T-cell (primary cell): ENCODE data around the gene GRB14. TPM values are rescaled to one million over a fixed set of nuclear protein-coding genes. Genes with fewer than 3 reads are reported as not detected.

ENCODE experiments used
- ATAC-seq, 4 experiments: fragments of 200-7000 bp in 3 of 4; fragments of 150-1000 bp in 1 of 4; cut with Tn5 transposase; replicated peaks in 1 of 4; 1 replicate in 3 of 4; 2 replicates in 1 of 4; pipeline ENCODE4 v1.10.0; 2021; ENCODE audit warnings: moderate library complexity in 3 of 4, mild to moderate bottlenecking in 2 of 4, moderate number of reproducible peaks in 1 of 4
- CTCF ChIA-PET, 2 donors: fragments of 300-600 bp; sonication (Branson Sonifier 250); formaldehyde crosslinking; loops; one replicate each; lab custom pipeline; 2022; ENCODE audit warnings: antibody characterized with exemption in 2 of 2; lab: Charles Lee
- POLR2A ChIA-PET, 2 donors: fragments of 300-600 bp; sonication (Branson Sonifier 250); formaldehyde crosslinking; loops; one replicate each; lab custom pipeline; 2022; ENCODE audit warnings: antibody characterized with exemption in 2 of 2; lab: Charles Lee
- DNase-seq, 35 experiments: peaks; one replicate each; pipeline versions ENCODE4 v3.0.0 to v3.0.0-alpha.2; 2013 to 2023
- H3K27ac ChIP-seq: one replicate; pipeline ENCODE4 v1.5.1; 2013; ENCODE audit warnings: low read length
- H3K27me3 ChIP-seq, 2 experiments: replicated peaks in 1 of 2; 1 replicate in 1 of 2; 2 replicates in 1 of 2; pipeline versions ENCODE4 v1.6.1 to v1.7.0; 2013; ENCODE audit warnings: low read length in 1 of 2, mixed read lengths in 1 of 2; ENCODE audit not compliant: control insufficient read depth in 2 of 2, insufficient read depth in 2 of 2; ENCODE audit errors: extremely low read depth in 1 of 2
- H3K36me3 ChIP-seq, 2 donors: 1 replicate in 1 of 2; 2 replicates in 1 of 2; pipeline versions ENCODE4 v1.6.1 to v1.7.0; 2013; ENCODE audit warnings: low read length in 1 of 2; ENCODE audit not compliant: control insufficient read depth in 2 of 2, insufficient read depth in 1 of 2; ENCODE audit errors: extremely low read depth in 1 of 2
- H3K4me1 ChIP-seq, 2 experiments: 1 replicate in 1 of 2; 2 replicates in 1 of 2; pipeline versions ENCODE4 v1.6.1 to v1.7.0; 2013; ENCODE audit warnings: low read length in 2 of 2, mixed read lengths in 1 of 2; ENCODE audit not compliant: insufficient read depth in 2 of 2, control insufficient read depth in 1 of 2; ENCODE audit errors: extremely low read depth in 1 of 2
- H3K4me3 ChIP-seq, 2 donors: 1 replicate in 1 of 2; 2 replicates in 1 of 2; pipeline versions ENCODE4 v1.5.1 to v1.7.0; 2013; ENCODE audit warnings: mild to moderate bottlenecking in 2 of 2, low read length in 1 of 2, moderate library complexity in 1 of 2; ENCODE audit not compliant: control insufficient read depth in 1 of 2; ENCODE audit errors: extremely low read depth in 1 of 2
- H3K9me3 ChIP-seq: 2 replicates; pipeline ENCODE4 v1.7.0; 2013
- H3K27ac Mint-ChIP-seq, 2 donors: one replicate each; pipeline ENCODE4 v1.8.0; 2020 to 2021; ENCODE audit warnings: mild to moderate bottlenecking in 2 of 2, mixed read lengths in 2 of 2
- H3K27me3 Mint-ChIP-seq, 2 donors: one replicate each; pipeline ENCODE4 v1.8.0; 2021 to 2022; ENCODE audit warnings: mixed read lengths in 2 of 2
- H3K36me3 Mint-ChIP-seq: one replicate; pipeline ENCODE4 v1.8.0; 2021; ENCODE audit warnings: mixed read lengths
- H3K4me1 Mint-ChIP-seq, 3 donors: one replicate each; pipeline ENCODE4 v1.8.0; 2020 to 2022; ENCODE audit warnings: mixed read lengths in 3 of 3, mild to moderate bottlenecking in 1 of 3
- H3K4me3 Mint-ChIP-seq, 3 donors: one replicate each; pipeline ENCODE4 v1.8.0; 2020 to 2022; ENCODE audit warnings: mild to moderate bottlenecking in 3 of 3, mixed read lengths in 3 of 3, moderate library complexity in 3 of 3
- H3K9me3 Mint-ChIP-seq, 3 donors: one replicate each; pipeline ENCODE4 v1.8.0; 2020 to 2022; ENCODE audit warnings: mixed read lengths in 3 of 3
- WGBS: methylation state at CpG from one replicate; pipeline ENCODE4 v1.1.5; 2013; ENCODE audit warnings: missing lambda C conversion rate; ENCODE audit not compliant: insufficient coverage; 5-methylcytosine and 5-hydroxymethylcytosine counted together
- total RNA-seq, 35 experiments: library from RNA in 6 of 35; stranded (reverse) in 6 of 35; fragments of 120-200 nt in 1 of 35; gene quantifications; one replicate each; pipeline versions ENCODE4 v1.2.1 to v1.2.4 and lab custom pipeline; 2013 to 2026

The GRB14 gene
- total RNA-seq, 5 donors from 2014 or later (not counting 1 experiment from before 2014, with no cell fraction given), result not detected

GRCh38 chr2:164509137-164509877 is 112.0 kb downstream of the GRB14 start:
- ChIA-PET CTCF (no interaction called here), POLR2A (no interaction called here)
- Histone ChIP-seq H3K9me3 (no peaks in the 10 kb centered on the region), H3K27ac (no peak overlapping the region), H3K4me3 (no peak overlapping the region), H3K36me3 (no peaks in the 10 kb centered on the region), H3K27me3 (peaks cover 0 to 1% of the 10 kb centered on the region in 2 experiments), H3K4me1 (no peaks in the 10 kb centered on the region)
- WGBS, result 89% methylated on average over 2 of the region's 4 CpGs
- Mint-ChIP-seq H3K4me1 (no peaks in the 10 kb centered on the region), H3K36me3 (no peaks in the 10 kb centered on the region), H3K4me3 (no peak overlapping the region), H3K27ac (no peak overlapping the region), H3K27me3 (no peaks in the 10 kb centered on the region), H3K9me3 (peaks cover 9 to 13% (median 12%) of the 10 kb centered on the region in 3 donors)
- ATAC-seq (no peak), DNase-seq (no peak)

- Mint-ChIP-seq H3K36me3 (no peaks in the 10 kb centered on the region), H3K27ac (no peak overlapping the region), H3K4me3 (no peak overlapping the region), H3K4me1 (no peaks in the 10 kb centered on the region), H3K9me3 (peaks cover 0 to 3% (median 0%) of the 10 kb centered on the region in 3 donors), H3K27me3 (no peaks in the 10 kb centered on the region)
- Histone ChIP-seq H3K9me3 (no peaks in the 10 kb centered on the region), H3K4me1 (no peaks in the 10 kb centered on the region), H3K4me3 (no peak overlapping the region), H3K27me3 (no peaks in the 10 kb centered on the region), H3K27ac (no peak overlapping the region), H3K36me3 (no peaks in the 10 kb centered on the region)
- ChIA-PET CTCF (no interaction called here), POLR2A (no interaction called here)
- DNase-seq, result no peak
- ATAC-seq, result no peak
- 82% methylated on average over 2 of the region's 4 CpGs for WGBS
Observed at GRCh38 chr2:164504253-164504652, 117.0 kb downstream of the GRB14 start.

- Histone ChIP-seq H3K4me1 (no peaks in the 10 kb centered on the region), H3K4me3 (no peak overlapping the region), H3K9me3 (no peaks in the 10 kb centered on the region), H3K27ac (no peak overlapping the region), H3K27me3 (no peaks in the 10 kb centered on the region), H3K36me3 (no peaks in the 10 kb centered on the region)
- ChIA-PET CTCF (no interaction called here), POLR2A (no interaction called here)
- H3K9me3 Mint-ChIP-seq, result no peaks in the 10 kb centered on the region
- H3K4me1 Mint-ChIP-seq, result no peaks in the 10 kb centered on the region
- no peaks in the 10 kb centered on the region for H3K36me3 Mint-ChIP-seq
- no peaks in the 10 kb centered on the region for H3K27me3 Mint-ChIP-seq
- H3K27ac Mint-ChIP-seq, result no peak overlapping the region
- no peak overlapping the region for H3K4me3 Mint-ChIP-seq
- ATAC-seq (no peak), DNase-seq (no peak)
- 63% methylated on average over 2 of the region's 2 CpGs for WGBS
Observed at GRCh38 chr2:164498836-164499235, 122.4 kb downstream of the GRB14 start.

GRCh38 chr2:164496881-164497280 is 124.4 kb downstream of the GRB14 start:
- CTCF ChIA-PET, result no interaction called here
- H3K9me3 ChIP-seq, result no peaks in the 10 kb centered on the region
- no peaks in the 10 kb centered on the region for H3K9me3 Mint-ChIP-seq

GRCh38 chr2:164496421-164496820 is 124.9 kb downstream of the GRB14 start:
- WGBS, result no CpG with 5 or more reads among the region's 3 CpGs

More at GRCh38 chr2:164496881-164497280, 124.4 kb downstream of the GRB14 start:
- no peaks in the 10 kb centered on the region for H3K36me3 Mint-ChIP-seq
- no peaks in the 10 kb centered on the region for H3K36me3 ChIP-seq
- H3K27ac ChIP-seq, result no peak overlapping the region
- DNase-seq (no peak), ATAC-seq (no peak)
- POLR2A ChIA-PET, result no interaction called here
- H3K27ac Mint-ChIP-seq, result no peak overlapping the region
- no peaks in the 10 kb centered on the region for H3K4me1 Mint-ChIP-seq
- no peaks in the 10 kb centered on the region for H3K27me3 ChIP-seq
- H3K4me3 ChIP-seq, result no peak overlapping the region
- WGBS, result 95% methylated on average over 3 of the region's 5 CpGs
- H3K27me3 Mint-ChIP-seq, result no peaks in the 10 kb centered on the region
- no peaks in the 10 kb centered on the region for H3K4me1 ChIP-seq
- H3K4me3 Mint-ChIP-seq, result no peak overlapping the region

GRCh38 chr2:164495491-164496223 is 125.6 kb downstream of the GRB14 start:
- H3K4me3 ChIP-seq, result no peak overlapping the region
- WGBS, result 71% methylated on average over 2 of the region's 6 CpGs
- Mint-ChIP-seq H3K27me3 (no peaks in the 10 kb centered on the region), H3K4me3 (no peak overlapping the region), H3K36me3 (no peaks in the 10 kb centered on the region), H3K9me3 (no peaks in the 10 kb centered on the region), H3K27ac (no peak overlapping the region), H3K4me1 (no peaks in the 10 kb centered on the region)
- H3K9me3 ChIP-seq, result no peaks in the 10 kb centered on the region
- H3K27me3 ChIP-seq, result no peaks in the 10 kb centered on the region
- no peak for DNase-seq
- ChIA-PET CTCF (no interaction called here), POLR2A (no interaction called here)
- no peak overlapping the region for H3K27ac ChIP-seq
- H3K4me1 ChIP-seq, result no peaks in the 10 kb centered on the region
- no peak for ATAC-seq
- H3K36me3 ChIP-seq, result no peaks in the 10 kb centered on the region

More at GRCh38 chr2:164496421-164496820, 124.9 kb downstream of the GRB14 start:
- Mint-ChIP-seq H3K4me3 (no peak overlapping the region), H3K36me3 (no peaks in the 10 kb centered on the region), H3K4me1 (no peaks in the 10 kb centered on the region), H3K27me3 (no peaks in the 10 kb centered on the region), H3K27ac (no peak overlapping the region), H3K9me3 (no peaks in the 10 kb centered on the region)
- Histone ChIP-seq H3K36me3 (no peaks in the 10 kb centered on the region), H3K9me3 (no peaks in the 10 kb centered on the region), H3K27ac (no peak overlapping the region), H3K4me1 (no peaks in the 10 kb centered on the region), H3K4me3 (no peak overlapping the region), H3K27me3 (no peaks in the 10 kb centered on the region)
- ATAC-seq (no peak), DNase-seq (no peak)
- ChIA-PET CTCF (no interaction called here), POLR2A (no interaction called here)
